Loucy (cell line): Measurements from ENCODE around the gene PREX1.

Experiments
- H2AFZ ChIP-seq: fragments of 200-600 bp; sonication (generic); 2 replicates; pipeline ENCODE4 v1.6.0; 2016; ENCODE audit warnings: antibody characterized with exemption, mild to moderate bottlenecking, low read length, moderate library complexity
- H3F3A ChIP-seq: fragments of 200-600 bp; 2 replicates; pipeline ENCODE4 v1.6.0; 2016; ENCODE audit warnings: antibody characterized with exemption, low read depth, mild to moderate bottlenecking
- H3K27me3 ChIP-seq: fragments of 200-600 bp; sonication (generic); 2 replicates; pipeline ENCODE4 v1.6.1; 2014; ENCODE audit warnings: low read length, mild to moderate bottlenecking; ENCODE audit not compliant: insufficient read depth, poor library complexity, severe bottlenecking
- H3K36me3 ChIP-seq: fragments of 200-600 bp; sonication (generic); 2 replicates; pipeline ENCODE4 v1.6.1; 2016; ENCODE audit warnings: low read length; ENCODE audit not compliant: insufficient read depth
- H3K4me1 ChIP-seq: fragments of 200-600 bp; sonication (generic); 2 replicates; pipeline ENCODE4 v1.5.1; 2014; ENCODE audit warnings: low read length, mild to moderate bottlenecking; ENCODE audit not compliant: insufficient read depth, poor library complexity, severe bottlenecking
- H3K4me2 ChIP-seq: fragments of 200-600 bp; sonication (generic); 2 replicates; pipeline ENCODE4 v1.6.0; 2014; ENCODE audit warnings: antibody characterized with exemption, low read length, low read depth, mild to moderate bottlenecking; ENCODE audit not compliant: poor library complexity, severe bottlenecking
- H3K4me3 ChIP-seq: fragments of 200-600 bp; sonication (generic); 2 replicates; pipeline ENCODE4 v1.5.1; 2014; ENCODE audit warnings: low read length, mild to moderate bottlenecking, mixed read lengths; ENCODE audit not compliant: poor library complexity, severe bottlenecking
- H3K79me2 ChIP-seq: fragments of 200-600 bp; sonication (generic); 2 replicates; pipeline ENCODE4 v1.6.1; 2014; ENCODE audit warnings: low read length; ENCODE audit not compliant: insufficient read depth
- H3K9ac ChIP-seq: fragments of 200-600 bp; sonication (generic); 2 replicates; pipeline ENCODE4 v1.6.0; 2014; ENCODE audit warnings: mild to moderate bottlenecking, low read depth, low read length, moderate library complexity; ENCODE audit not compliant: poor library complexity, severe bottlenecking
- H3K9me2 ChIP-seq: fragments of 200-600 bp; sonication (generic); replicated peaks from 2 replicates; pipeline ENCODE4 v1.6.1; 2016; ENCODE audit warnings: low read depth, low read length, mixed read lengths
- H3K9me3 ChIP-seq: fragments of 200-600 bp; sonication (generic); 2 replicates; pipeline ENCODE4 v1.6.1; 2014; ENCODE audit warnings: mild to moderate bottlenecking, antibody characterized with exemption, low read length, low read depth; ENCODE audit not compliant: insufficient read depth
- H4K20me1 ChIP-seq: fragments of 200-600 bp; sonication (generic); 2 replicates; pipeline ENCODE4 v1.6.0; 2014; ENCODE audit warnings: antibody characterized with exemption, low read length, mild to moderate bottlenecking; ENCODE audit not compliant: insufficient read depth, poor library complexity, severe bottlenecking
- CTCF ChIP-seq: fragments of 200-600 bp; sonication (generic); conservative IDR thresholded peaks from 2 replicates; pipeline ENCODE4 v1.5.1; 2014; ENCODE audit warnings: mild to moderate bottlenecking, antibody characterized with exemption, low read length
- EZH2phosphoT487 ChIP-seq: fragments of 200-600 bp; IDR thresholded peaks from 2 replicates; pipeline ENCODE4 v1.6.1; 2018; ENCODE audit warnings: antibody characterized with exemption, mild to moderate bottlenecking, moderate library complexity, borderline replicate concordance

PREX1 gene

GRCh38 chr20:48831718-48832404, 4.1 kb upstream of the PREX1 start:
- no peak overlapping the region for H3K9ac ChIP-seq
- peaks cover 4% of the 10 kb centered on the region for H3K4me1 ChIP-seq
- H3K9me3 ChIP-seq = no peaks in the 10 kb centered on the region
- no peak overlapping the region for H3K4me2 ChIP-seq
- H2AFZ ChIP-seq = no peak overlapping the region
- H3K27me3 ChIP-seq = no peaks in the 10 kb centered on the region
- H3K9me2 ChIP-seq = no peaks in the 10 kb centered on the region
- no peak for TF ChIP-seq EZH2phosphoT487
- no peak for TF ChIP-seq CTCF
- peaks cover 6% of the 10 kb centered on the region for H3K79me2 ChIP-seq
- H3K36me3 ChIP-seq = no peaks in the 10 kb centered on the region
- H3K4me3 ChIP-seq = no peak overlapping the region
- H4K20me1 ChIP-seq = peaks cover 4% of the 10 kb centered on the region
- no peaks in the 10 kb centered on the region for H3F3A ChIP-seq

- Histone ChIP-seq H3K27me3 (no peaks in the 10 kb centered on the region), H3K9me3 (no peaks in the 10 kb centered on the region), H3K4me1 (peaks cover 9% of the 10 kb centered on the region), H3K4me3 (no peak overlapping the region), H2AFZ (no peak overlapping the region), H4K20me1 (peaks cover 6% of the 10 kb centered on the region), H3K9ac (no peak overlapping the region), H3K79me2 (peaks cover 16% of the 10 kb centered on the region), H3K9me2 (no peaks in the 10 kb centered on the region), H3K4me2 (no peak overlapping the region), H3F3A (no peaks in the 10 kb centered on the region), H3K36me3 (no peaks in the 10 kb centered on the region)
- no peak for TF ChIP-seq CTCF
- no peak for TF ChIP-seq EZH2phosphoT487
Observed at GRCh38 chr20:48830826-48831318, 3.1 kb upstream of the PREX1 start.

- Histone ChIP-seq H3K4me3 (no peak overlapping the region), H3K4me1 (peaks cover 19% of the 10 kb centered on the region), H2AFZ (no peak overlapping the region), H3K36me3 (no peaks in the 10 kb centered on the region), H3K9me2 (no peaks in the 10 kb centered on the region), H3K4me2 (no peak overlapping the region), H3K9me3 (no peaks in the 10 kb centered on the region), H3F3A (no peaks in the 10 kb centered on the region), H3K9ac (no peak overlapping the region), H4K20me1 (peaks cover 6% of the 10 kb centered on the region), H3K27me3 (no peaks in the 10 kb centered on the region), H3K79me2 (peaks cover 26% of the 10 kb centered on the region)
- TF ChIP-seq EZH2phosphoT487 = no peak
- TF ChIP-seq CTCF = no peak
Observed at GRCh38 chr20:48829940-48830339, 2.1 kb upstream of the PREX1 start.
